Measurements from ENCODE around the gene ITGBL1.

DNA sequence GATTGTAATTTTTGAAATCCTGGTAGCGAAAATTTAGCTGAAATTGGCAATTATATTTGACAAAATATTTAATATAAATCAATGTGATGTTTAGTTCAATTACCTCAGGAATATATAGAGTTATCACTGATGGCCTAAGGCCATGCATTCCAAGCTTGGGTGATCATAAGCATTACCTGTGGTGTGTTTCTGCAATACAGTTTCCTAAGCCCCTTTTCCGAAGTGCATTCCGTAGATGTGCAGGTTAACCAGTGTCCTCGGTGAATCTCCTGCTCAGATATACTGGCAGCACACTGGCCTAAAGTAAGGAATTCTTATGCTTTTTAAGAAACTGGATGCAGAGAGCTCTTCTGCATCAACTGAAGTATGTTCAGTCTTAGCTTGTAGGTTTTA lies 35.0 kb downstream of the ITGBL1 start:
- TF ChIP-seq BHLHE40 (IDR thresholded peaks at IDR 0.05; ENCODE audit: borderline replicate concordance), result no peak
- no peak for TF ChIP-seq NFRKB (IDR thresholded peaks at IDR 0.05)
- no peak for TF ChIP-seq ELF4 (IDR thresholded peaks at IDR 0.05)
- TF ChIP-seq SP1 (IDR thresholded peaks at IDR 0.05), result no peak
- TF ChIP-seq SUZ12 (IDR thresholded peaks at IDR 0.05), result no peak
- TF ChIP-seq FOXA1 (IDR thresholded peaks at IDR 0.05), result no peak
- no peak for TF ChIP-seq PKNOX1 (IDR thresholded peaks at IDR 0.05)
- no peak for TF ChIP-seq FOXK2 (IDR thresholded peaks at IDR 0.05)
- TF ChIP-seq FOXM1 (IDR thresholded peaks at IDR 0.05; ENCODE audit: borderline replicate concordance), result no peak
- no peak for TF ChIP-seq L3MBTL2 (conservative IDR thresholded peaks at IDR 0.05)
- TF ChIP-seq TARDBP (IDR thresholded peaks at IDR 0.05), result no peak
- no peak for TF ChIP-seq HDGF (IDR thresholded peaks at IDR 0.05; ENCODE audit: borderline replicate concordance)
